ENCODE results near the gene HNRNPAB.
A peak's percentile ranks its signal among the peaks of the same experiment; 100 is the strongest.
"Not testable (repeated sequence)": the region's sequence is repeated elsewhere in the genome, so short reads cannot be mapped to it uniquely, and the experiment has no call there.

HNRNPAB gene

DNA sequence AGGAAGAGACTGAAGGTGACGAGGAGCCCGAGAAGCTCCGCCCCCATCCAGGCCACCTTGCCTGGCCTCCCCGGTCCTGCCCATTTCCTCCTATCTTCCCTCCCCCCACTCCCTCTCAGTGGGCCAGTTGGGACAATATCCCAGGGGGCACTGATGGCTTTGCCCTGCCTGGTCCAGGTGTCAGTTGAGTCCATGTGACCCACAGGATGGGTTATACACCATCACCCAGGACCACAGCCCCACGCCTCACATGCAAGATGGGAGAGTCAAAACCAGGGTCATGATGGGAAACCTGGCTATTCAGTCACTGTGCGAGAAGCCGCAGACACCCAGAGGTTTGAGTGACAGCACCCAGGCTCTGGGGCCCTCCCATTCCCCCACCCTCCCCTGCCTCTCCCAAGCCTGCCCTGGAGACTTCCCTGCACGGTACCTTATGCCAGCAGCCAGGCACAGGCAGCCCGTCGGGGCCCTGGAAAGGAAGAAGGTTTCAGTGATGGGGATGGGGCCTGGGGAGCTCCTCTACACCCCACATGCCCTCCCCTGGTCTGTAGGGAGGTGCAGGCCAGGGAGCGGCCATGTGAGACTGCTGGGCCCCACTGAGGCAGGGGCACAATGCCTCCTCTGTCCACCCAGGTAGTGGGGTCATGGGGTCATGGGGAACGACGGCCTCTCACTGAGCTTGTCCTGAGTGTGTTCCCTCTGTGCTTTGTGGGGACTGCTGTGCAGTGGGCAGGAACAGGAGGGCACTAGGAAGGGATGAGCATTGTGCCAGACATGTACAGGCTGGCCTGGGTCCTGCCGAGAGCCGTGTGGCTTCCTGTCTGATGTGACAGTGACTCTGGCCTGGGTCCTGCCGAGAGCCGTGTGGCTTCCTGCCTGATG lies 34.6 kb downstream of the HNRNPAB start:
- no peak overlapping the region for H3K4me3 ChIP-seq (ENCODE audit: low read length)
- DNase-seq (ENCODE audit: low read depth, low spot score): no peak

DNA sequence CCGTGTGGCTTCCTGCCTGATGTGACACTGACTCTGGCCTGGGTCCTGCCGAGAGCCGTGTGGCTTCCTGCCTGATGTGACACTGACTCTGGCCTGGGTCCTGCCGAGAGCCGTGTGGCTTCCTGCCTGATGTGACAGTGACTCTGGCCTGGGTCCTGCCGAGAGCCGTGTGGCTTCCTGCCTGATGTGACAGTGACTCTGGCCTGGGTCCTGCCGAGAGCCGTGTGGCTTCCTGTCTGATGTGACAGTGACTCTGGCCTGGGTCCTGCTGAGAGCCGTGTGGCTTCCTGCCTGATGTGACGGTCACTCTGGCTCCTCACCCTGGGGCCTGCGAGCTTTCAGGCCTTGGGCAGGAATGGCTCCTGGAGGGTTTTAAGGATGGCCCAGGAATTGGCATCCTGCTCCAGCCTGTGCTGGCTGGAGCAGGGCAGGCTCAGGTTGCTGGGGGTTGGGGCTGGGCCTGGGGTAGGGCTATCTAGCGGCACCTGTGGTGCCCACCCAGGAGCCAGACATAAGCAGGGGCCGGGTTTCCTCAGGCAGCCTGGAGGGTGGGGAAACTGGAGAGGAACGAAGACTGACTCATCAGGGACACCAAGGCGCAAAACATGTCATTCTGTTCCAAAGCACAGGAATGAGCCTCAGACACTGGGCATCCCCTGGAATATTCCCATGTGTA lies 35.4 kb downstream of the HNRNPAB start:
- H3K4me3 ChIP-seq (ENCODE audit: low read length); DNase-seq (ENCODE audit: low read depth, low spot score): not testable (repeated sequence)

- H3K4me3 ChIP-seq (ENCODE audit: low read length): no peak overlapping the region
- no peak for DNase-seq (ENCODE audit: low read depth, low spot score)
Measured at GRCh38 chr5:178240341-178240741, 36.0 kb downstream of the HNRNPAB start.

DNA sequence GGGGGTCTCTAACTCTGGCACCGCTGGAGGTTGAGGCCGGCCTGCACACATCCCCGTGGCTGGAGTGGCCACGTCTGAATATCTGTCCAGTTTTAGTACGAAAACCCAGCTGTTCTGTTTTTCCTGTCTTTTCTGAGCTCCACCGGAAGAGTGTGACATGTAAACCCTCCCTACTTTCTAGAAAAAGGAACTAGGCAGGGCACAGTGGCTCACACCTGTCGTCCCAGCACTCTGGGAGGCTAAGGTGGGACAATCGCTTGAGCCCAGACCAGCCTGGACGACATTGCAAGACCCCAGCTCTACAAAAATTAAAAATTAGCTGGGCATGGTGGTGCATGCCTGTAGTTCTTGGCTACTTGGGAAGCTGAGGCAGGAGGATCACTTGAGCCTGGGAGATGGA lies 36.4 kb downstream of the HNRNPAB start:
- H3K4me3 ChIP-seq (ENCODE audit: low read length): no peak overlapping the region
- DNase-seq (ENCODE audit: low read depth, low spot score): no peak

GRCh38 chr5:178241231-178241663 lies 36.9 kb downstream of the HNRNPAB start:
- no peak overlapping the region for H3K4me3 ChIP-seq (ENCODE audit: low read length)
- no peak for DNase-seq (ENCODE audit: low read depth, low spot score)

GRCh38 chr5:178241688-178242231 lies 37.4 kb downstream of the HNRNPAB start:
- DNase-seq (ENCODE audit: low read depth, low spot score): no peak
- no peak overlapping the region for H3K4me3 ChIP-seq (ENCODE audit: low read length)

- DNase-seq (ENCODE audit: low read depth, low spot score): no peak
- H3K4me3 ChIP-seq (ENCODE audit: low read length): no peak overlapping the region
Measured at GRCh38 chr5:178242416-178242815, 38.1 kb downstream of the HNRNPAB start.

DNA sequence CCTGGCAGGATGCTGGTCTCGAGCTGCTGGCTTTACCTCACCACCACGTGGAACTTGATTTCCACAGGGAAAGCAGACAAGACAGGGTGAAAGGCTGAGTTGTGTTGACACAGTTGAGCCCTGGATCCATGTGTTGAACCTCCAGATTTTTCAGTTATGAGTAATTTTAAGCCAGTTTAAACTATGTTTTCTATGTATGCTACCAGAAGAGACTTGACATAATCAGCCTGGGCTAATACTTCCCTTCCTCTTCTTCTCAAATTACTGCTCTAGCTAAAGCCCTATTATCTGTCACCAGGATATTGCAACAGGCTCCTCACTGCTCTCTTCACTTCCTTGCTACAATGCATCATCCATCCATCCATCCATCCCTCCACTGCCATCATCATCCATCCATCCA lies 40.2 kb downstream of the HNRNPAB start:
- DNase-seq (ENCODE audit: low read depth, low spot score): no peak
- no peak overlapping the region for H3K4me3 ChIP-seq (ENCODE audit: low read length)

DNA sequence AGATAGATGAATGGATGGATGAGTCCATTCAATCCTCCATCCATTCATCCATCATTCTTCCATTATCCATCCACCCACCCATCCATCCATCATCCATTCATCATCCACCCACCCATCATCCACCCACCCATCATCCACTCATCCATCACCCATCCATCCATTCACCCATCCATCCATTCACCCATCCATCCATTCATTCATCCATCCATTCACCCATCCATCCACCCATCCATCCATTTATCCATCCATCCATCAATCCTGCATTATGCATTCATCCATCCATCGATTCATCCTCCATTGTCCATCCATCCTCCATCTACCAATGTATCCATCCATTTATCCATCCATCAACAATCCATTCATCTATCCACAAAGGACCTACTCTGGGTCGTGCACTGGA lies 41.1 kb downstream of the HNRNPAB start:
- no peak for DNase-seq (ENCODE audit: low read depth, low spot score)
- no peak overlapping the region for H3K4me3 ChIP-seq (ENCODE audit: low read length)

DNA sequence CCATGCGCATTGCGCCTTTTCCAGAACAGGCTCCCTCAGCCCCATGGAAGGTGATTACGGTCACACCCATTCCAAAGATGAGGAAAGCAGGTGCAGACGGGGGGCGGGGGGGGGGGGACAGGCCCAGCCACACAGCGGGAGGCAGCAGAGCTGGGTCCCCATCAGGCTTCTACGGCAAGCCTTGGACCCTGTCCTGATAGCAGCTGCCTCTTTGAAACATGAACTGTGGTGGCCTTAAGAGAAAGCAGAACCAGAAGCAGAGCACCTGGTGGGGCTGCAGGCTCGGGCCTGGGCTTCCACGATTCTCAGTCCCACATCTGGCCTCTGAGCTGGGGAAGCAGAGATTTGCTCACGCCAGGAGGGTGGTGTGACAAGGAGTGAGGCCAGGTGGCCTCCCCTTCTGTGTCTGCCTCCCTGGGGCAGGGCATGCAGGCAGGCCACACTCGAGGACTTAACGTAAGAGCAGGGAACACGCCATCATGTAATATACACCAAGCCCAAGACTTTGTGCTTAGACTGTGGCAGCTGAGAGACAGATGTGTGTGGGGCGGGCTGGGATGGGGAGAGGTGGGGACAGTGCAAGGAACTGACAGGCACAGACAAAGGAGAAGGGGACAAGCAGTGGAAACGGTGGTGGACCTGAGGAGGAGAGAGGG lies 42.4 kb downstream of the HNRNPAB start:
- no peak overlapping the region for H3K4me3 ChIP-seq (ENCODE audit: low read length)
- DNase-seq (ENCODE audit: low read depth, low spot score): no peak

DNA sequence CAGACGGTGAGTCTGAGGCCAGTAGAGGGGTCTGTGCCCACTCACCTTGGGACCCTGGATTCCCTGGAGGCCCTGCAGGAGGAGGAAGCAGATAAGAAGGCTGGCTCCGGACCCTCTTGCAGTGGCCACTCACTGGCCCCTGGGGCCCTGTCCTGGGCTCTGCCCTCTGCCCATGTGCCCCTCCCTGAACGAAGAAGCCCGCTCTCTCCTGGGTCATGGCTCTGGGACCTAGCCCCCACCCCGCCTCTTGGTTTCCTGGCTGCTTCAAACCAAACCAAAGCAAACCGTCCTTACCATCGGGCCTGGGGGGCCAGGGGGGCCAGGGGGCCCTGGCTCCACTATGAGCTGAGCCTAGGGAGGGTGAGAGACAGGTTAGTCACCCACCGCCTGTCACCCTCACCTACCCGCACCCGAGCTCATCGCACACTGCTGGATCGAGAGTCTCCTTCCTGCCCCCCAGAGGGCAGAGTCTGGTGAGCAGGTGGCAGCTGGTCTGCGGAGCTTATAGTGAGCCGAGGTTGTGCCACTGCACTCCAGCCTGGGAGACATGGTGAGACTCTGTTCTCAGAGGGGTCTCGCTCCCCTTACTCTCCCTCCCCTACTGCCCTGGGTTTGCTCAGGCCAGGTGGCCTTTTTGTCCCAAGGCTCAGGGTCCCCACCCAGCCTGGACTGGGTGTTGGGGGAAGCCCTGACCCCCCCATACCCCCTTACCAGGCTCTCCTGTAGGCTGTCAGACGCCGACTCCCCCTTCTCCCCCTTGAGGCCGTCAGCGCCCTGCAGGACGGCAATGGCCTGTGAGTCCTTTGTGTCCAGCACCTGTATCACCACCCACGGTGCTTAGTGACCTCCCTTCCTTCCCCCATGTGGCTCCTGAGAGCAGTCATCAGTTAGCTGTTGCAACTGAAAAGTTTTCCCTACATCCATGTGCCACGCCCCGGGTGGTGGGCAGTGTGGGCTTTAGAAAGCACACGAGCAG lies 43.4 kb downstream of the HNRNPAB start:
- H3K4me3 ChIP-seq (ENCODE audit: low read length): no peak overlapping the region
- no peak for DNase-seq (ENCODE audit: low read depth, low spot score)

DNA sequence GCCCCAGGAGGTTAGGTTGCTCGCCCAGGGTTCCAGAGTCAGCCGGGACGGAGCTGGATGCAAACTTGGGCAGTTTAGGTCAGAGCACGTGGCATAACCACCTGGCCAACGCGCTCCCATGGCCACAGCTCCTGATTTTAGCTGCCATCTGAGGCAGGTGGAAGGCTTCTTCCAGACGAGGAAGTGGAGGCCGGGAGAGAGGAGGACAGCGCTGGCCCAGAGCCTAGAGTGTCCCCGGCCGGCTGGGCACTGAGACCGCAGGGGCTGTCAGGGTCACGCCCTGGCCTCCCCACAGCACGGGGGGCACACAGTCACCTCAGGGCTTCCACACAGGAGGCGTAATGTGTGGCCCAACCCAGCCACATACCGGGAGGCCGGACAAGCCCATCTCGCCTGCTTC lies 44.4 kb downstream of the HNRNPAB start:
- DNase-seq (ENCODE audit: low read depth, low spot score): no peak
- no peak overlapping the region for H3K4me3 ChIP-seq (ENCODE audit: low read length)

DNA sequence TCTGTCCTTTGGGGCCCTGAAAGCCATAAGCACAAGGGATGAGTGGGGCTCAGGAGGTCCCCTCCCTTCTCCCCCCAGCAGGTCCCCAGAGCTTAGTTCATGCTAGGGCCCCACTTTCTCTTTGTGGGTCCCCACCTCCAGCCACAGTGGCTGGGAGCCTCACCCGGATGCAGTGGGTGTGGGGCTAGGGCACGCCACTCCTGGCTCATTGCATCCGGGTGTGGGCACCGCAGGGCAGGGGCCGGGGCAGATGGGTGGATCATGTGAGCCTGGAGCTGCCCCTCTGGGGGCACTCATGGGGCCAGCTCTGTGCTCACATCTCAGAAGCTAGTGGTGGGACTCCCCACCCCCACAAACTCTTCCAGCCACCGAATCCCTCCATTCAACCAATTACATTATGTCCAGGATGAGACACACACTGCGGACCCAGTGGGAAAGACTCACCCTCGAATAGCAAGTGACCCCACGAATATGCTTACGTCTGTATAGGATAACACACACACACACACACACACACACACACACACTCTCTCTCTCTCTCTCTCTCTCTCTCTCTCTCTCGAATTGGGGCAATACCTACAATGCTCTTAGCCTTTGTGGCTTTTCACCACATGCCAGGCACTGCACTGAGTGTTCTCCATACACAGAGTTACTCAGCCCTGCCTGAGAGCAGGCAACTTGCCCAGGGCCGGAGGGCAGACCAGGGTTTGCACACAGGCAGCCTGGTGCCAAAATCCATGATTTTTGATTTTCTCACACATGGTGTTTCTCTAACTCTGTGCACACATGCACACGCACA lies 45.1 kb downstream of the HNRNPAB start:
- no peak overlapping the region for H3K4me3 ChIP-seq (ENCODE audit: low read length)
- DNase-seq (ENCODE audit: low read depth, low spot score): peak; percentile 82

- no peak overlapping the region for H3K4me3 ChIP-seq (ENCODE audit: low read length)
- no peak for DNase-seq (ENCODE audit: low read depth, low spot score)
Measured at GRCh38 chr5:178250263-178250662, 45.9 kb downstream of the HNRNPAB start.

DNA sequence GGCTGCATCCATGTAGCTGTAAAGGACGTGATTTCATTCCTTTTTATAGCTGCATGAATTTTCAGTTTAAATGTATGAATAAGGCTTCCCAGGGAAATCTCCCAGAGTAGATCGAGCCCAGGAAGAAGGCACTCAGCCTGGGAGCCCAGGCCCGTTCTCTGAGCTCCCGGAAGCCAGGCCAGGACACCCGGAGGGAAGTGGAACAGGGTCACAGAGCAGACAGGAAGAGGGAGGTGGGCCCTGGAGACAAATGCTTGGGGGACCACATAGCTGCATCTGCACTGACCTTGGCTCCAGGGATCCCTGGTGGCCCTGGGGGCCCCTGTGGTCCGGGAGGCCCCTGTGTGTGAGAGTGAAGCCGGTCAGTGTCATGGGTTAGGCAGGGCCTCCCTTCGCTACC lies 47.9 kb downstream of the HNRNPAB start:
- DNase-seq (ENCODE audit: low read depth, low spot score): no peak
- H3K4me3 ChIP-seq (ENCODE audit: low read length): no peak overlapping the region

DNA sequence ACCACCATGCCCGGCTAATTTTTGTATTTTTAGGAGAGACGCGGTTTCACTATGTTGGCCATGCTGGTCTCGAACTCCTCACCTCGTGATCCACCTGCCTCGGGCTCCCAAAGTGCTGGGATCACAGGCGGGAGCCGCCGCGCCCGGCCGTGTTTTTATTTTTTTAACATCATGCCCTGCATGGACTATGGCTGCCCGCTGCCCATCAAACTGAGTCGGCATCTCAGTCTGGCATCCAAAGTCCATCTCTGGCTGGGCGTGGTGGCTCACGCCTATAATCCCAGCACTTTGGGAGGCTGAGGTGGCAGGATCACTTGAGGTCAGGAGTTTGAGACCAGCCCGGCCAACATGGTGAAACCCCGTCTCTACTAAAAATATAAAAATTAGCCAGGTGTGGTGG lies 49.3 kb downstream of the HNRNPAB start:
- H3K4me3 ChIP-seq (ENCODE audit: low read length); DNase-seq (ENCODE audit: low read depth, low spot score): not testable (repeated sequence)

GRCh38 chr5:178256746-178257145 lies 52.4 kb downstream of the HNRNPAB start:
- DNase-seq (ENCODE audit: low read depth, low spot score): no peak
- no peak overlapping the region for H3K4me3 ChIP-seq (ENCODE audit: low read length)

- no peak for DNase-seq (ENCODE audit: low read depth, low spot score)
- H3K4me3 ChIP-seq (ENCODE audit: low read length): no peak overlapping the region
Measured at GRCh38 chr5:178257650-178258049, 53.3 kb downstream of the HNRNPAB start.

Data from Jurkat, Clone E6-1 (cell line).